ENCODE measurements around the gene NCOA3. TPM values are rescaled to one million over a fixed set of nuclear protein-coding genes. Genes with fewer than 3 reads are reported as not detected.

The NCOA3 gene
- total RNA-seq, 1 experiment from 2014 or later: 25.9 TPM

DNA sequence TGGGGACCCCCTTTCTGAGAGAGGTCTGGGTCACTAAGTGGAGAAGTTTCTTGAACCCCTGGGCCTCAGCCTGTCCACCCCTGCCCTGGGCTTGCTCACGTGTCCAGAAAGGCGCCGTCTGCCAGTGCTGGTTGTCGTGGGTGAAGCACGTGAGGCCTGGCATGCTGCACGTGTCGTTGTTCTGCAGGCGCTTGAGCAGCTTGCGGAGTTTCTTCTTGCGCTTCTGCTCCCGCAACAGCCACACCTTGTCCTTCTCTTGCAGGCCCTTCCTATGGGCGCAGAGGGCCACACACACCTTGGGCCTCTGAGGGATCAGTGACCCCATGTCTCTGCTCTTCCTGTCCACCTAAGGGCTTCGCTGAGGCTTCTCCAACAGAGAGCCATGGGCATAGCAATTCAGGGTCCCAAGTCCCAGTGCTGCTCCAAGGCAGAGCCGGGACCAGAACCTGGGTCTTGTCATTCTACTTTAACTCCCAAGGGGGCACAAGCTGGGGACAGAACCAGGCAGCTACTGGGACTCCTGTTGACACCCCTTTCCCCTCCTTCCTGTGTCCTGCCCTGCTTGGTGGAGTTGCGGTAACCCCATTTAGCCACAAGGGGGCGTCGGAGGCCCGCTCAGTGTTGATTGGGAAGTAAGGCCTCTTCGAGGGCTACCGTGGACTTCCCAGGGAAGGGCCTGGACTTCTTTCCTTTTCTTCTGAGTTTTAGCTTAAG is 161.8 kb downstream of the NCOA3 start:
- no peak overlapping the region for H3K4me2 ChIP-seq (ENCODE audit: low read length)

GRCh38 chr20:47664068-47664437 is 162.4 kb downstream of the NCOA3 start:
- no peak for DNase-seq (ENCODE audit: low read depth, low spot score)
- ChIA-PET RAD21 (ENCODE audit: low non-redundant PET in 1 of 2, low total read pairs in 2 of 2, uncharacterized antibody in 2 of 2, unreplicated experiment in 2 of 2) (no interaction called here), CTCF (interaction anchor here (0.9 to 1.8 kb wide), 6 partner anchors 48 to 958 kb away, joined by 3 to 11 read pairs (median 4); no protein-coding TSS in a partner anchor), POLR2A (no interaction called here)
- intact Hi-C loops (cut with micrococcal nuclease): loop anchor here (10.0 kb wide), 1 partner anchor 631 kb away; no protein-coding TSS in a partner anchor
- no peak overlapping the region for H2AFZ ChIP-seq (ENCODE audit: low read depth, low read length, poor library complexity, severe bottlenecking)
- H3K27ac ChIP-seq (ENCODE audit: low read depth, low read length): no peak overlapping the region
- ATAC-seq: peak; percentile 47
- H3K79me2 ChIP-seq (ENCODE audit: insufficient read depth, low read length): no peaks in the 10 kb centered on the region
- no peak overlapping the region for H3K4me3 ChIP-seq (replicated peaks in 1 of 2; ENCODE audit: low read depth in 1 of 2, low read length in 2 of 2)
- H3K9ac ChIP-seq (ENCODE audit: low read length): no peak overlapping the region
- no peaks in the 10 kb centered on the region for H3K27me3 ChIP-seq (ENCODE audit: insufficient read depth, low read length)
- H3K36me3 ChIP-seq (ENCODE audit: control insufficient read depth in 1 of 2, insufficient read depth in 2 of 2, low read length in 2 of 2): no peaks in the 10 kb centered on the region
- H4K20me1 ChIP-seq (ENCODE audit: insufficient read depth): no peaks in the 10 kb centered on the region
- no TSS peak for BruUV-seq (replicated peaks)
- H3K9me2 ChIP-seq (ENCODE audit: insufficient read depth): no peaks in the 10 kb centered on the region
- no peak overlapping the region for H3K4me2 ChIP-seq (ENCODE audit: low read length)
- peaks cover 0 to 2% of the 10 kb centered on the region in 2 experiments; a peak in 1 of 4 replicates for H3K4me1 ChIP-seq (ENCODE audit: control insufficient read depth in 1 of 2, insufficient read depth in 2 of 2, low read length in 2 of 2)
- H3K9me3 ChIP-seq (ENCODE audit: control insufficient read depth in 1 of 2, insufficient read depth in 1 of 2, low read depth in 1 of 2, low read length in 2 of 2): no peaks in the 10 kb centered on the region
- TF ChIP-seq ZFX (IDR thresholded peaks at IDR 0.05): no peak
- no peak for TF ChIP-seq POLR2AphosphoS5 (IDR thresholded peaks at IDR 0.05; ENCODE audit: low read depth, low read length)
- TF ChIP-seq SIN3A (IDR thresholded peaks at IDR 0.05; ENCODE audit: low read depth): no peak
- TF ChIP-seq ATF3 (IDR thresholded peaks at IDR 0.05): no peak
- no peak for TF ChIP-seq SRF (IDR thresholded peaks at IDR 0.05; ENCODE audit: low read depth)
- no peak for TF ChIP-seq JUND (IDR thresholded peaks at IDR 0.05)
- TF ChIP-seq EGR1 (IDR thresholded peaks at IDR 0.05; ENCODE audit: low read depth): no peak
- no peak for TF ChIP-seq CEBPB (IDR thresholded peaks at IDR 0.05; ENCODE audit: low read depth)
- TF ChIP-seq, protein P1, sequence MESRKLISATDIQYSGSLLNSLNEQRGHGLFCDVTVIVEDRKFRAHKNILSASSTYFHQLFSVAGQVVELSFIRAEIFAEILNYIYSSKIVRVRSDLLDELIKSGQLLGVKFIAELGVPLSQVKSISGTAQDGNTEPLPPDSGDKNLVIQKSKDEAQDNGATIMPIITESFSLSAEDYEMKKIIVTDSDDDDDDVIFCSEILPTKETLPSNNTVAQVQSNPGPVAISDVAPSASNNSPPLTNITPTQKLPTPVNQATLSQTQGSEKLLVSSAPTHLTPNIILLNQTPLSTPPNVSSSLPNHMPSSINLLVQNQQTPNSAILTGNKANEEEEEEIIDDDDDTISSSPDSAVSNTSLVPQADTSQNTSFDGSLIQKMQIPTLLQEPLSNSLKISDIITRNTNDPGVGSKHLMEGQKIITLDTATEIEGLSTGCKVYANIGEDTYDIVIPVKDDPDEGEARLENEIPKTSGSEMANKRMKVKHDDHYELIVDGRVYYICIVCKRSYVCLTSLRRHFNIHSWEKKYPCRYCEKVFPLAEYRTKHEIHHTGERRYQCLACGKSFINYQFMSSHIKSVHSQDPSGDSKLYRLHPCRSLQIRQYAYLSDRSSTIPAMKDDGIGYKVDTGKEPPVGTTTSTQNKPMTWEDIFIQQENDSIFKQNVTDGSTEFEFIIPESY (IDR thresholded peaks at IDR 0.05; ENCODE audit: extremely low read depth, insufficient replicate concordance, low read length): no peak

More for the DNA sequence above, 161.8 kb downstream of the NCOA3 start:
- no peaks in the 10 kb centered on the region for H3K79me2 ChIP-seq (ENCODE audit: insufficient read depth, low read length)
- no TSS peak for BruUV-seq (replicated peaks)
- H3K9ac ChIP-seq (ENCODE audit: low read length): no peak overlapping the region
- ChIA-PET POLR2A (no interaction called here), RAD21 (ENCODE audit: low non-redundant PET in 1 of 2, low total read pairs in 2 of 2, uncharacterized antibody in 2 of 2, unreplicated experiment in 2 of 2) (no interaction called here), CTCF (interaction anchor here (0.9 to 1.8 kb wide), 6 partner anchors 49 to 958 kb away, joined by 3 to 11 read pairs (median 4); no protein-coding TSS in a partner anchor)
- H3K4me3 ChIP-seq (replicated peaks in 1 of 2; ENCODE audit: low read depth in 1 of 2, low read length in 2 of 2): no peak overlapping the region
- TF ChIP-seq RAD21 (IDR thresholded peaks at IDR 0.05; ENCODE audit: low read depth) (peak; percentile 78), ZFX (IDR thresholded peaks at IDR 0.05) (no peak)
- TF ChIP-seq, protein P2, sequence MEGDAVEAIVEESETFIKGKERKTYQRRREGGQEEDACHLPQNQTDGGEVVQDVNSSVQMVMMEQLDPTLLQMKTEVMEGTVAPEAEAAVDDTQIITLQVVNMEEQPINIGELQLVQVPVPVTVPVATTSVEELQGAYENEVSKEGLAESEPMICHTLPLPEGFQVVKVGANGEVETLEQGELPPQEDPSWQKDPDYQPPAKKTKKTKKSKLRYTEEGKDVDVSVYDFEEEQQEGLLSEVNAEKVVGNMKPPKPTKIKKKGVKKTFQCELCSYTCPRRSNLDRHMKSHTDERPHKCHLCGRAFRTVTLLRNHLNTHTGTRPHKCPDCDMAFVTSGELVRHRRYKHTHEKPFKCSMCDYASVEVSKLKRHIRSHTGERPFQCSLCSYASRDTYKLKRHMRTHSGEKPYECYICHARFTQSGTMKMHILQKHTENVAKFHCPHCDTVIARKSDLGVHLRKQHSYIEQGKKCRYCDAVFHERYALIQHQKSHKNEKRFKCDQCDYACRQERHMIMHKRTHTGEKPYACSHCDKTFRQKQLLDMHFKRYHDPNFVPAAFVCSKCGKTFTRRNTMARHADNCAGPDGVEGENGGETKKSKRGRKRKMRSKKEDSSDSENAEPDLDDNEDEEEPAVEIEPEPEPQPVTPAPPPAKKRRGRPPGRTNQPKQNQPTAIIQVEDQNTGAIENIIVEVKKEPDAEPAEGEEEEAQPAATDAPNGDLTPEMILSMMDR (IDR thresholded peaks at IDR 0.05 in 2 of 3, conservative IDR thresholded peaks at IDR 0.05 in 1 of 3; ENCODE audit: borderline replicate concordance in 1 of 3, insufficient read depth in 1 of 3, low read depth in 2 of 3, low read length in 2 of 3): peak; percentile 65 to 98 (median 97); a peak in 5 of 6 replicates
- H3K27me3 ChIP-seq (ENCODE audit: insufficient read depth, low read length): no peaks in the 10 kb centered on the region
- H3K9me3 ChIP-seq (ENCODE audit: control insufficient read depth in 1 of 2, insufficient read depth in 1 of 2, low read depth in 1 of 2, low read length in 2 of 2): no peaks in the 10 kb centered on the region
- no peaks in the 10 kb centered on the region for H3K9me2 ChIP-seq (ENCODE audit: insufficient read depth)
- no peak overlapping the region for H2AFZ ChIP-seq (ENCODE audit: low read depth, low read length, poor library complexity, severe bottlenecking)
- peak; percentile 97 for ATAC-seq
- peak; percentile 51 for DNase-seq (ENCODE audit: low read depth, low spot score)
- H4K20me1 ChIP-seq (ENCODE audit: insufficient read depth): no peaks in the 10 kb centered on the region
- H3K4me1 ChIP-seq (ENCODE audit: control insufficient read depth in 1 of 2, insufficient read depth in 2 of 2, low read length in 2 of 2): peaks cover 0 to 2% of the 10 kb centered on the region in 2 experiments; a peak in 1 of 4 replicates
- intact Hi-C loops (cut with micrococcal nuclease): loop anchor here (1.0 to 10.0 kb wide), 2 partner anchors 631 to 958 kb away; no protein-coding TSS in a partner anchor
- no peaks in the 10 kb centered on the region for H3K36me3 ChIP-seq (ENCODE audit: control insufficient read depth in 1 of 2, insufficient read depth in 2 of 2, low read length in 2 of 2)
- no peak overlapping the region for H3K27ac ChIP-seq (ENCODE audit: low read depth, low read length)

Data from HCT116 (cell line).